K562 (cell line): ENCODE data around the gene ZNF300. TPM values are rescaled to one million over a fixed set of nuclear protein-coding genes. Genes with fewer than 3 reads are reported as not detected.
A peak's percentile ranks its signal among the peaks of the same experiment; 100 is the strongest.

ENCODE experiments used
- ATAC-seq: fragments of 200-7000 bp; cut with Tn5 transposase; 3 replicates; pipeline ENCODE4 v1.9.1; 2020; ENCODE audit warnings: moderate library complexity
- BruUV-seq: library from RNA; stranded (reverse); fragments of 400-500 nt; replicated peaks from 2 replicates; lab custom pipeline; 2021; lab: Mats Ljungman, UMichigan
- CTCF ChIA-PET: fragments of 300-600 bp; formaldehyde crosslinking; extraction: SDS; loops from one replicate; lab custom pipeline; 2021; ENCODE audit warnings: low intra/inter-chr PET ratio; lab: Yijun Ruan, JAX
- POLR2A ChIA-PET: fragments of 300-600, 350-650 bp; sonication (Branson Sonifier 250); formaldehyde crosslinking; extraction: SDS; loops from one replicate; lab custom pipeline; 2021; ENCODE audit warnings: antibody characterized with exemption, inconsistent platforms; lab: Yijun Ruan, JAX
- DNase-seq, 4 experiments: peaks; one replicate each; pipeline versions ENCODE4 v3.0.0 to v3.0.0-alpha.2; 2011 to 2018; ENCODE audit warnings: low spot score in 3 of 4, mixed read lengths in 3 of 4; ENCODE audit errors: extremely low read depth in 1 of 4
- FAIRE-seq: peaks from 2 replicates; lab custom pipeline; 2011; peaks lifted over from hg19 to GRCh38; lab: Jason Lieb, UNC
- H2AFZ ChIP-seq: 2 replicates; pipeline ENCODE4 v1.6.0; 2011; ENCODE audit warnings: low read depth, low read length, control low read depth, inconsistent platforms
- H3K27ac ChIP-seq: fragments of 200-600 bp; 3 replicates; pipeline ENCODE4 v1.8.0; 2011; ENCODE audit warnings: low read depth, mild to moderate bottlenecking, control low read depth, inconsistent platforms, low read length, moderate library complexity, mixed read lengths; ENCODE audit errors: extremely low read depth
- H3K27me3 ChIP-seq, 2 experiments: fragments of 300-600 bp in 1 of 2; 2 replicates in 1 of 2; 3 replicates in 1 of 2; pipeline versions ENCODE4 v1.6.0 to v1.8.0; 2011; ENCODE audit warnings: inconsistent platforms in 2 of 2, low read length in 2 of 2, mild to moderate bottlenecking in 1 of 2, mixed read lengths in 1 of 2, moderate library complexity in 1 of 2; ENCODE audit not compliant: control insufficient read depth in 2 of 2, insufficient read depth in 2 of 2
- H3K36me3 ChIP-seq: fragments of 300-600 bp; 3 replicates; pipeline ENCODE4 v1.8.0; 2011; ENCODE audit warnings: mild to moderate bottlenecking, low read length, inconsistent platforms; ENCODE audit not compliant: control insufficient read depth, insufficient read depth
- H3K4me1 ChIP-seq, 2 experiments: fragments of 200-600 bp in 1 of 2; replicated peaks in 1 of 2; 2 replicates in 1 of 2; 3 replicates in 1 of 2; pipeline versions ENCODE4 v1.5.1 to v1.8.0; 2011; ENCODE audit warnings: inconsistent platforms in 2 of 2, low read length in 2 of 2, mild to moderate bottlenecking in 1 of 2, mixed read lengths in 1 of 2, moderate library complexity in 1 of 2; ENCODE audit not compliant: control insufficient read depth in 2 of 2, insufficient read depth in 2 of 2
- H3K4me2 ChIP-seq: 2 replicates; pipeline ENCODE4 v1.6.1; 2011; ENCODE audit warnings: low read length, control low read depth, inconsistent platforms, mixed read lengths; ENCODE audit not compliant: insufficient read depth
- H3K4me3 ChIP-seq: fragments of 200-600 bp; sonication (generic), shearing (Covaris generic); 2 replicates; pipeline ENCODE4 v1.5.1; 2016; ENCODE audit warnings: control low read depth, inconsistent platforms
- H3K79me2 ChIP-seq: fragments of 200-600 bp; 3 replicates; pipeline ENCODE4 v1.8.0; 2011; ENCODE audit warnings: low read length, inconsistent platforms; ENCODE audit not compliant: control insufficient read depth, insufficient read depth
- H3K9ac ChIP-seq, 2 experiments: 2 replicates each; pipeline versions ENCODE4 v1.6.0 to v1.6.1; 2011; ENCODE audit warnings: low read depth in 2 of 2, low read length in 2 of 2, control low read depth in 1 of 2, inconsistent platforms in 1 of 2, mild to moderate bottlenecking in 1 of 2, mixed read lengths in 1 of 2; ENCODE audit not compliant: insufficient read depth in 1 of 2
- H3K9me1 ChIP-seq: one replicate; pipeline ENCODE4 v1.6.0; 2011; ENCODE audit warnings: inconsistent platforms, mild to moderate bottlenecking, low read length, moderate library complexity; ENCODE audit not compliant: control insufficient read depth, insufficient read depth
- H3K9me3 ChIP-seq: replicated peaks from 2 replicates; pipeline ENCODE4 v1.5.1; 2011; ENCODE audit warnings: low read depth, low read length, inconsistent platforms; ENCODE audit not compliant: control insufficient read depth, insufficient read depth
- H4K20me1 ChIP-seq: replicated peaks from 2 replicates; pipeline ENCODE4 v1.6.1; 2011; ENCODE audit warnings: low read length, inconsistent platforms, mixed read lengths; ENCODE audit not compliant: control insufficient read depth, insufficient read depth
- CBX3 ChIP-seq, 2 experiments: IDR thresholded peaks; 1 replicate in 1 of 2; 2 replicates in 1 of 2; pipeline ENCODE4 v1.6.1; 2012; ENCODE audit warnings: inconsistent platforms in 2 of 2, low read length in 2 of 2, borderline replicate concordance in 1 of 2, control low read depth in 1 of 2
- ELF1 ChIP-seq: fragments of 200-800 bp; sonication (Bioruptor generic); IDR thresholded peaks from 2 replicates; pipeline ENCODE4 v1.6.1; 2016; ENCODE audit warnings: missing genetic modification characterization, missing compliant biosample characterization
- ETS1 ChIP-seq: conservative IDR thresholded peaks from 2 replicates; pipeline ENCODE4 v1.6.1; 2011; ENCODE audit warnings: low read depth, mild to moderate bottlenecking, low read length; ENCODE audit not compliant: control insufficient read depth
- GTF2E2 ChIP-seq: fragments of 200-800 bp; sonication (Bioruptor generic); IDR thresholded peaks from 2 replicates; pipeline ENCODE4 v1.6.1; 2016; ENCODE audit warnings: missing genetic modification characterization, missing compliant biosample characterization
- HDAC3 ChIP-seq: fragments of 450-650 bp; IDR thresholded peaks from 2 replicates; pipeline ENCODE4 v1.6.1; 2018; ENCODE audit warnings: borderline replicate concordance, mild to moderate bottlenecking, moderate library complexity; ENCODE audit not compliant: partially characterized antibody
- LEF1 ChIP-seq: fragments of 450-650 bp; IDR thresholded peaks from 2 replicates; pipeline ENCODE4 v1.6.1; 2016; ENCODE audit warnings: mild to moderate bottlenecking
- NUFIP1 ChIP-seq: fragments of 450-650 bp; IDR thresholded peaks from 2 replicates; pipeline ENCODE4 v1.6.1; 2018; ENCODE audit not compliant: partially characterized antibody
- POLR2G ChIP-seq: fragments of 200-400 bp; formaldehyde crosslinking; IDR thresholded peaks from 2 replicates; pipeline ENCODE4 v1.6.1; 2017; ENCODE audit warnings: low read depth, mild to moderate bottlenecking, antibody characterized with exemption, low read length, moderate library complexity
- SIN3A ChIP-seq, 2 experiments: fragments of 150-350 bp in 1 of 2; IDR thresholded peaks; 2 replicates each; pipeline ENCODE4 v1.6.1; 2011 to 2016; ENCODE audit warnings: borderline replicate concordance in 2 of 2, low read depth in 2 of 2, low read length in 2 of 2, mild to moderate bottlenecking in 2 of 2, moderate library complexity in 2 of 2; ENCODE audit not compliant: control insufficient read depth in 1 of 2
- TRIM28 ChIP-seq: fragments of 450-650 bp; IDR thresholded peaks from 2 replicates; pipeline ENCODE4 v1.6.1; 2017
- ZNF354B ChIP-seq: fragments of 250-450 bp; sonication (Bioruptor Pico); IDR thresholded peaks from 2 replicates; pipeline ENCODE4 v1.4.0; 2020
- in situ Hi-C: fragments of 300-500 bp; cut with MboI; formaldehyde crosslinking; loops from 4 replicates; pipeline ENCODE4 v1.15.0; 2018; ENCODE audit warnings: inconsistent platforms, mixed read lengths
- intact Hi-C: fragments of 100-400 bp; cut with micrococcal nuclease; formaldehyde crosslinking; loops from 2 replicates; pipeline ENCODE4 v1.14.2; 2022
- polyA plus RNA-seq, 8 experiments: library from polyadenylated mRNA; depleted of rRNA in 4 of 8; stranded (reverse) in 5 of 8; unstranded in 3 of 8; fragments of >200 nt; fragmentation: Nextera tagmentation in 2 of 8; fragmentation: Illumina TruSeq in 1 of 8; extraction: Ambion mirVana in 2 of 8; extraction: Trizol in 1 of 8; gene quantifications; 2 replicates each; pipeline versions ENCODE4 v1.2.1 to v1.2.3, GENCODE V29; 2011 to 2014; ENCODE audit warnings: inconsistent platforms in 1 of 8, missing spikeins in 1 of 8
- total RNA-seq, 7 experiments: library from RNA; depleted of rRNA in 6 of 7; stranded (reverse); fragments of >200 nt in 6 of 7; fragmentation: Illumina TruSeq in 2 of 7; extraction: Trizol in 2 of 7; gene quantifications; 2 replicates each; pipeline versions ENCODE4 v1.2.1 to v1.2.3, GENCODE V29; 2011 to 2021; ENCODE audit warnings: low replicate concordance in 1 of 7

ZNF300 gene
- total and polyA plus RNA-seq, 9 of the 15 experiments (the other 6 are each of a cell fraction or from before 2014, with no cell fraction given): 4.4 to 13.2 (median 11.1) TPM

- TF ChIP-seq CBX3 (IDR thresholded peaks at IDR 0.05; ENCODE audit: borderline replicate concordance in 1 of 2, low read length in 2 of 2) (peak in 1 of 2 experiments; percentile 13; a peak in 1 of 3 replicates), ETS1 (0 out of 2 replicates have a peak, but pooled peaks have one; percentile 47), HDAC3 (no peak), ZNF354B (CRISPR knock-in tag) (no peak), TRIM28 (peak; percentile 75), ELF1 (no peak)
- TF ChIP-seq, all 486 proteins: peak for 6
Measured at GRCh38 chr5:150895431-150896428, 9.1 kb downstream of the ZNF300 start (continued).

DNA sequence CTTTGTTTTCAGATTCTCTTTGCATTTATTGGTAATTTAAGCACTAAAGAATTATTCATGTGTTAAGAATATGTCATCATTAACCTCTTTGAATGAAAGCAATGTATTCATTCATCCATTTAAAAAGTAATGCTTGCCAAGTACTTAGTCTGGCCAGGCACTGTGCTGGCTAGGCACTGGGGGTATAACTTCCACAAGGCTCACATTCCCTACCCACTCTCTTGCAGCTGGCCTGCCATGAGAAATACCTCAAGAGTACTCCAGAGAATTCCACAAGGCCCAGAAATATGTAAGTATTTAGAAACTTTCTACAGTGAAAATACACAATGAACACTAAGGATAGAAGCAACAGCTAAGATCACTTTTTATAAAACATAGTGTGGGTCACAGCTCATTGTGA is 25.4 kb downstream of the ZNF300 start:
- Histone ChIP-seq H3K36me3 (no peaks in the 10 kb centered on the region), H3K27me3 (no peaks in the 10 kb centered on the region), H3K27ac (no peak overlapping the region), H3K4me2 (no peak overlapping the region), H3K9ac (no peak overlapping the region), H3K79me2 (no peaks in the 10 kb centered on the region), H3K4me1 (no peaks in the 10 kb centered on the region), H3K9me3 (no peaks in the 10 kb centered on the region), H2AFZ (no peak overlapping the region), H3K9me1 (no peaks in the 10 kb centered on the region), H4K20me1 (no peaks in the 10 kb centered on the region), H3K4me3 (no peak overlapping the region)
- ChIA-PET CTCF (no interaction called here), POLR2A (interaction anchor here (0.6 kb wide), 1 partner anchor 10 kb away, joined by 3 read pairs; no protein-coding TSS in a partner anchor)
- FAIRE-seq: no peak
- no peak for ATAC-seq
- in situ Hi-C loops (no loop called here), intact Hi-C loops (no loop called here)
- DNase-seq: no peak
- no TSS peak for BruUV-seq
- no peak for TF ChIP-seq SIN3A (IDR thresholded peaks at IDR 0.05; ENCODE audit: borderline replicate concordance in 2 of 2, control insufficient read depth in 1 of 2, low read depth in 2 of 2, low read length in 2 of 2)
- TF ChIP-seq LEF1: no peak
- no peak for TF ChIP-seq POLR2G
- no peak for TF ChIP-seq NUFIP1
- no peak for TF ChIP-seq GTF2E2 (tag)
